ENCODE results near the gene TMSB4X.
"Not testable (repeated sequence)": the region's sequence is repeated elsewhere in the genome, so short reads cannot be mapped to it uniquely, and the experiment has no call there.

TMSB4X gene

GRCh38 chrX:12955882-12956703 is 18.8 kb upstream of the TMSB4X start:
- no peak for DNase-seq

GRCh38 chrX:12956704-12957534 is 18.0 kb upstream of the TMSB4X start:
- no peak for DNase-seq

GRCh38 chrX:12958059-12958458 is 16.9 kb upstream of the TMSB4X start:
- no peak for DNase-seq

- no peak for DNase-seq
Observed at GRCh38 chrX:12958461-12958860, 16.4 kb upstream of the TMSB4X start.

GRCh38 chrX:12961196-12961718 is 13.7 kb upstream of the TMSB4X start:
- no peak for DNase-seq

GRCh38 chrX:12962041-12962504 is 12.8 kb upstream of the TMSB4X start:
- DNase-seq = no peak

- DNase-seq = not testable (repeated sequence)
Observed at GRCh38 chrX:12963210-12963850, 11.6 kb upstream of the TMSB4X start.

- DNase-seq = no peak
Observed at GRCh38 chrX:12965131-12965940, 9.6 kb upstream of the TMSB4X start.

- no peak for DNase-seq
Observed at GRCh38 chrX:12966151-12966550, 8.8 kb upstream of the TMSB4X start.

- no peak for DNase-seq
Observed at GRCh38 chrX:12967711-12968465, 7.0 kb upstream of the TMSB4X start.

- no peak for DNase-seq
Observed at GRCh38 chrX:12970691-12971202, 4.2 kb upstream of the TMSB4X start.

GRCh38 chrX:12971282-12972003 is 3.5 kb upstream of the TMSB4X start:
- DNase-seq = no peak

- DNase-seq = no peak
Observed at GRCh38 chrX:12972243-12972642, 2.7 kb upstream of the TMSB4X start.

- no peak for DNase-seq
Observed at GRCh38 chrX:12972878-12973560, 1.9 kb upstream of the TMSB4X start.

- DNase-seq = no peak
Observed at GRCh38 chrX:12973561-12974304, 1.2 kb upstream of the TMSB4X start.

- DNase-seq = no peak
Observed at GRCh38 chrX:12974305-12974795, 560 bp upstream of the TMSB4X start.

GRCh38 chrX:12975670-12975965 is 708 bp downstream of the TMSB4X start:
- DNase-seq = no peak

- no peak for DNase-seq
Observed at GRCh38 chrX:12975991-12976558, 1.2 kb downstream of the TMSB4X start.

Data from NCI-H2029 treated with DMSO at 0.1 percent for 48 hours (cell line).